GM23338 (cell line): ENCODE results near the gene SQSTM1. TPM values are rescaled to one million over a fixed set of nuclear protein-coding genes. Genes with fewer than 3 reads are reported as not detected.

Experiments
- ATAC-seq: fragments of 200-7000 bp; cut with Tn5 transposase; 3 replicates; pipeline ENCODE4 v1.9.1; 2020
- DNase-seq: peaks from one replicate; pipeline ENCODE4 v3.0.0-alpha.2; 2015; ENCODE audit warnings: low spot score
- H2AFZ ChIP-seq: fragments of 200-600 bp; sonication (generic); 2 replicates; pipeline ENCODE4 v1.8.0; 2016; ENCODE audit warnings: antibody characterized with exemption, mild to moderate bottlenecking, moderate library complexity
- H3F3A ChIP-seq: fragments of 200-600 bp; sonication (generic); replicated peaks from 2 replicates; pipeline ENCODE4 v1.8.0; 2017; ENCODE audit warnings: antibody characterized with exemption, mixed run types, low read depth
- H3K27ac ChIP-seq: fragments of 200-600 bp; sonication (generic); 2 replicates; pipeline ENCODE4 v1.6.1; 2016; ENCODE audit warnings: low read depth
- H3K27me3 ChIP-seq: fragments of 200-600 bp; sonication (generic); 2 replicates; pipeline ENCODE4 v1.8.0; 2016; ENCODE audit warnings: mild to moderate bottlenecking, mixed run types, moderate library complexity; ENCODE audit not compliant: insufficient read depth
- H3K36me3 ChIP-seq: fragments of 200-600 bp; sonication (generic); 2 replicates; pipeline ENCODE4 v1.8.0; 2016; ENCODE audit warnings: mild to moderate bottlenecking; ENCODE audit not compliant: insufficient read depth
- H3K4me1 ChIP-seq: fragments of 200-600 bp; sonication (generic); 2 replicates; pipeline ENCODE4 v1.8.0; 2016; ENCODE audit warnings: mild to moderate bottlenecking, moderate library complexity; ENCODE audit not compliant: insufficient read depth
- H3K4me2 ChIP-seq: fragments of 200-600 bp; sonication (generic); 2 replicates; pipeline ENCODE4 v1.7.1; 2017; ENCODE audit warnings: mixed run types
- H3K4me3 ChIP-seq: fragments of 200-600 bp; sonication (generic); 2 replicates; pipeline ENCODE4 v1.6.1; 2016; ENCODE audit warnings: mixed run types
- H3K79me2 ChIP-seq: fragments of 200-600 bp; sonication (generic); replicated peaks from 2 replicates; pipeline ENCODE4 v1.8.0; 2017; ENCODE audit warnings: mild to moderate bottlenecking; ENCODE audit not compliant: insufficient read depth
- H3K9me2 ChIP-seq: fragments of 200-600 bp; sonication (generic); 2 replicates; pipeline ENCODE4 v1.8.0; 2017; ENCODE audit not compliant: insufficient read depth
- H4K20me1 ChIP-seq: fragments of 200-600 bp; sonication (generic); replicated peaks from 2 replicates; pipeline ENCODE4 v1.8.0; 2017; ENCODE audit warnings: mild to moderate bottlenecking; ENCODE audit not compliant: insufficient read depth
- H3K27ac Mint-ChIP-seq: 2 replicates; pipeline ENCODE4 v1.8.0; 2020; ENCODE audit warnings: inconsistent platforms, mild to moderate bottlenecking, moderate library complexity, mixed read lengths
- H3K27me3 Mint-ChIP-seq: 3 replicates; pipeline ENCODE4 v1.8.0; 2022; ENCODE audit warnings: low read depth, mild to moderate bottlenecking, moderate library complexity, mixed read lengths, inconsistent platforms; ENCODE audit not compliant: insufficient read depth, poor library complexity
- H3K36me3 Mint-ChIP-seq: 3 replicates; pipeline ENCODE4 v1.8.0; 2021; ENCODE audit warnings: low read depth, mild to moderate bottlenecking, inconsistent platforms, moderate library complexity, mixed read lengths
- H3K4me1 Mint-ChIP-seq: 3 replicates; pipeline ENCODE4 v1.8.0; 2020; ENCODE audit warnings: mild to moderate bottlenecking, inconsistent platforms, mixed read lengths
- H3K4me3 Mint-ChIP-seq: 3 replicates; pipeline ENCODE4 v1.8.0; 2021; ENCODE audit warnings: moderate library complexity, mild to moderate bottlenecking, inconsistent platforms, mixed read lengths
- H3K9me3 Mint-ChIP-seq: 3 replicates; pipeline ENCODE4 v1.8.0; 2020; ENCODE audit warnings: moderate library complexity, mild to moderate bottlenecking, inconsistent platforms, mixed read lengths
- CREB1 ChIP-seq: fragments of 250-450 bp; sonication (Bioruptor Pico); IDR thresholded peaks from 2 replicates; pipeline ENCODE4 v1.5.0; 2020; ENCODE audit warnings: low read depth, mild to moderate bottlenecking, moderate library complexity
- ETS1 ChIP-seq: IDR thresholded peaks from 2 replicates; pipeline ENCODE4 v1.6.1; 2016; ENCODE audit warnings: antibody characterized with exemption
- EZH2 ChIP-seq: fragments of 200-600 bp; sonication (generic); IDR thresholded peaks from one replicate; pipeline ENCODE4 v1.8.0; 2017; ENCODE audit warnings: antibody characterized with exemption, mild to moderate bottlenecking, low read depth; ENCODE audit not compliant: unreplicated experiment
- EZH2phosphoT487 ChIP-seq: fragments of 200-600 bp; sonication (generic); IDR thresholded peaks from one replicate; pipeline ENCODE4 v1.8.1; 2018; ENCODE audit warnings: antibody characterized with exemption; ENCODE audit not compliant: unreplicated experiment
- JUNB ChIP-seq: IDR thresholded peaks from one replicate; pipeline ENCODE4 v1.6.1; 2016; ENCODE audit warnings: antibody characterized with exemption; ENCODE audit not compliant: unreplicated experiment
- NANOG ChIP-seq: IDR thresholded peaks from 2 replicates; pipeline ENCODE4 v1.6.1; 2016; ENCODE audit warnings: antibody characterized with exemption, borderline replicate concordance
- POLR2AphosphoS5 ChIP-seq: IDR thresholded peaks from 2 replicates; pipeline ENCODE4 v1.6.1; 2016; ENCODE audit warnings: antibody characterized with exemption, low read depth
- REST ChIP-seq: IDR thresholded peaks from one replicate; pipeline ENCODE4 v1.6.1; 2018; ENCODE audit warnings: antibody characterized with exemption; ENCODE audit not compliant: unreplicated experiment
- STAT1 ChIP-seq: IDR thresholded peaks from one replicate; pipeline ENCODE4 v1.6.1; 2016; ENCODE audit warnings: antibody characterized with exemption; ENCODE audit not compliant: unreplicated experiment
- ZNF114 ChIP-seq: fragments of 250-450 bp; sonication (Bioruptor Pico); IDR thresholded peaks from 2 replicates; pipeline ENCODE4 v1.5.0; 2020; ENCODE audit warnings: mild to moderate bottlenecking, moderate library complexity
- ZNF462 ChIP-seq: fragments of 250-450 bp; sonication (Bioruptor Pico); IDR thresholded peaks from 2 replicates; pipeline ENCODE4 v1.5.0; 2020; ENCODE audit warnings: mild to moderate bottlenecking, moderate library complexity
- polyA plus RNA-seq: library from polyadenylated mRNA; unstranded; fragments of >200 nt; fragmentation: Nextera tagmentation; extraction: Ambion mirVana; gene quantifications from 2 replicates; pipeline ENCODE4 v1.2.1, GENCODE V29; 2016
- total RNA-seq: library from RNA; depleted of rRNA; stranded (reverse); fragments of >200 nt; shearing (Covaris generic); gene quantifications from 2 replicates; pipeline ENCODE4 v1.2.3, GENCODE V29; 2014

Gene SQSTM1
- total and polyA plus RNA-seq, 2 experiments from 2014 or later: 58.0 to 92.6 TPM

GRCh38 chr5:179875741-179876609 is 55.3 kb downstream of the SQSTM1 start:
- Mint-ChIP-seq H3K4me3 (no peak overlapping the region), H3K36me3 (peaks cover 20% of the 10 kb centered on the region), H3K27me3 (peaks cover 4% of the 10 kb centered on the region), H3K9me3 (no peaks in the 10 kb centered on the region), H3K27ac (no peak overlapping the region), H3K4me1 (no peaks in the 10 kb centered on the region)
- Histone ChIP-seq H3K79me2 (no peaks in the 10 kb centered on the region), H3F3A (peaks cover 5% of the 10 kb centered on the region; the same call in 1 of the 2 replicates), H3K36me3 (no peaks in the 10 kb centered on the region), H3K4me3 (no peak overlapping the region), H3K4me2 (no peak overlapping the region), H3K9me2 (no peaks in the 10 kb centered on the region), H4K20me1 (no peaks in the 10 kb centered on the region), H3K27ac (no peak overlapping the region), H3K4me1 (no peaks in the 10 kb centered on the region), H2AFZ (no peak overlapping the region), H3K27me3 (no peaks in the 10 kb centered on the region)
- TF ChIP-seq NANOG (no peak), POLR2AphosphoS5 (no peak), ETS1 (no peak), JUNB (no peak), EZH2phosphoT487 (no peak), REST (no peak), STAT1 (no peak), ZNF114 (CRISPR knock-in tag) (no peak), CREB1 (CRISPR knock-in tag) (no peak)
- ATAC-seq (no peak), DNase-seq (no peak)

DNA sequence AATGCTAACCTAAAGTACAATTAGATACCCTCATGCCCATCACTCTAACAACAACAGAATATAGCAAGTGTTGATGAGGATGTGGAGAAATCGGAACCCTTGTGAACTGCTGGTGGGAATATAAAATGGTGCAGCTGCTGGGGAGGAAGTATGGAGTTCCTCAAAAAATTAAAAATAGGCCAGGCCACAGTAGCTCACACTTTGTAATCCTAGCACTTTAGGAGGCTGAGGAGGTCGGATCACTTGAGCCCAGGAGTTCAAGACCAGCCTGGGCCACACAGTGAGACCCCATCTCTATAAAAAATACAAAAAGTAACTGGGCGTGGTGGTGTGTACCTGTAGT is 55.9 kb downstream of the SQSTM1 start:
- Histone ChIP-seq H3K27ac (no peak overlapping the region), H3K4me3 (no peak overlapping the region), H4K20me1 (no peaks in the 10 kb centered on the region), H3K79me2 (no peaks in the 10 kb centered on the region), H3K36me3 (no peaks in the 10 kb centered on the region), H3K4me1 (no peaks in the 10 kb centered on the region), H3K9me2 (no peaks in the 10 kb centered on the region), H3K4me2 (no peak overlapping the region), H3F3A (no peaks in the 10 kb centered on the region), H3K27me3 (no peaks in the 10 kb centered on the region), H2AFZ (no peak overlapping the region)
- DNase-seq (no peak), ATAC-seq (no peak)
- Mint-ChIP-seq H3K36me3 (peaks cover 20% of the 10 kb centered on the region), H3K27ac (no peak overlapping the region), H3K9me3 (peaks cover 3% of the 10 kb centered on the region; the same call in 1 of the 3 replicates), H3K4me1 (no peaks in the 10 kb centered on the region), H3K27me3 (peaks cover 4% of the 10 kb centered on the region), H3K4me3 (no peak overlapping the region)
- TF ChIP-seq EZH2 (no peak), CREB1 (CRISPR knock-in tag) (no peak), NANOG (no peak), ZNF462 (CRISPR knock-in tag) (no peak), ZNF114 (CRISPR knock-in tag) (no peak)
